Raji (cell line): Measurements from ENCODE around the gene SLAMF1.

ENCODE experiments used
- POLR2A ChIP-seq: IDR thresholded peaks from 2 replicates; pipeline ENCODE4 v1.6.1; 2011; ENCODE audit warnings: low read depth, low read length, control low read depth; ENCODE audit not compliant: insufficient read depth

Gene SLAMF1

DNA sequence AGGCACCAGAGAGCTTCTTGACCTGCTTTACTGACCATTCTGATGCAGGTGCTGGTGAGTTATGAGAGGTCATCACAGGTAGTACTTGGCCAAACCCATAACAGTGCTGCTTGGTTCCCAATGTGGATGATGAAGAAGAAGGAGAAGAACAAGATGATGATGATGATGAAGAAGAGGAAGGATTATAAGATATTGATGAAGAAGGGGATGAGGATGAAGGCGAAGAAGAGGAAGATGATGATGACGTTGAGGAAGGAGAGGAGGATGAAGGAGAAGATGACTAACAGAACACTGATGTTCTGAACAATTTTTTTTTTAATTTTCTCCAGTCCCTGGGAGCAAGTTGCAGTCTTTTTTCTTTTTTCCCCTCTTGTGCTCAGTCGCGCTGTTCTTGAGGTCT lies 23.9 kb upstream of the SLAMF1 start:
- no peak for TF ChIP-seq POLR2A

DNA sequence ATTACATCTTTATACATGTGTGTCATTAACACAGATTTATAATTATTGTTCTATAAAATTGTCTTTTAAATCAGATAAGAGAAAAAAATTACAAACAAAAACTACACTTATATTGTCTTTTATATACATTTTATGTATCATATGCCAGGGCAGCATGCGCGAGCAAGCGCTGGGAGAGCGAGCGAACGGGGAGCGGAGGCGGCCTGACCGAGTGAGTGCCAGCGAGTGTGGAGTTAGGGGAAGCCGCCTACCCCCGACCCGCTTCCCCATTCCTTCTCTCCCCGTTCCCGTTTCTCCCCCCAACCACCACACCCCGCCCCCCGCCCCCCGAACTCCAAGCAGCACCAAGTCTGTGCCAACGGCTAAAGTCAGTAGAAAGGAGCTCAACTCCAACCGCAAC lies 23.0 kb upstream of the SLAMF1 start:
- TF ChIP-seq POLR2A, result no peak

DNA sequence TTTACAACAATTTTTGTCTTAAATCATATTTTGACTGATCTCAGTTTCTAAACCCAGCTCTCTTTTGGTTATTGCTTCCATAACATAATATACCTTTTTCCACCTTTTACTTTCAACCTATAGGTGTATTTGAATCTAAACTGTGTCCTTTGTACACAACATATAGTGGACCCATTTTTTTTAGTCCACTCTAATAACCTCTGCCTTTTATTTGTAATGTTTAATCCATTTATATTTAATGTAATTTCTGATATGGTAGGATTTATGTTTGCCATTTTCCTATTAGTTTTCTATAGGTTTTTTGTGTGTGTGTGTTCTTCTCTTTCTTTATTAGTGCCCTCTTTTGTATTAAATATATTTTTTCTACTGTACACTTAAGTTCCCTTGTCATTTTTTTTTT lies 22.4 kb upstream of the SLAMF1 start:
- no peak for TF ChIP-seq POLR2A

DNA sequence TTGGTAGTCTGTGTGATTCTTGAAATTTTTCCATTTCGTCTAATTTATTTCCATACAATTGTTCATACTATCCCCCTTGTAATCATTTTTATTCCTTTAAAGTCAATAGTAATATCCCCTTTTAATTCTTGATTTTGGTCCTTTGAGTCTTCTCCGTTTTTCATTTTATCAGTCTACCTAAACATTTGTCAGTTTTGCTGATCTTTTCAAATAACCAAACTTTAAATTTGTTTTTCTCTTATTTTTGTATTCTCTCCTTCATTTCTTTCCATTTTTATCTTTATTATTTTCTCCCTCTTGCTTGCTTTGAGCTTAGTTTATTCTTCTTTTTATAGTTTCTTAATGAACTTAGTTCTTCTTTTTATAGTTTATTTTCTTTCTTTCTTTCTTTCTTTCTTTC lies 21.1 kb upstream of the SLAMF1 start:
- TF ChIP-seq POLR2A, result no peak

DNA sequence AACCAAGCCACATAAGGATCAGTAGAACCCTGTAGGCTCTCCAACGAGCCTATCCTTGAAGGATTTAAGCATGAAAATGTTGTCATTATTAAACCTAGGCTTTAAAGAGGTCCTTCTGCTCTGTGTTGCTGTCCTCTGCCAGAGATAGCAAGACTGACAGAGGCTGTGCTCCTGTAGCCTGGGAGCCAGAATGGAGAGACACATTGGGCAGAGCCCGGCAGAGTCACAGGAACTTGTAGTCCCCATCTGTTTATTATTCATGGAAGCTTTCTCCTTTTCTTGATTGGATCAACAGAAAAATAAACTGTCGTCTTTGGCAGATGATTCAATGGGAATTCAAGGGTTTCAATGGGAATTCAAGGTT lies 19.2 kb upstream of the SLAMF1 start:
- no peak for TF ChIP-seq POLR2A

DNA sequence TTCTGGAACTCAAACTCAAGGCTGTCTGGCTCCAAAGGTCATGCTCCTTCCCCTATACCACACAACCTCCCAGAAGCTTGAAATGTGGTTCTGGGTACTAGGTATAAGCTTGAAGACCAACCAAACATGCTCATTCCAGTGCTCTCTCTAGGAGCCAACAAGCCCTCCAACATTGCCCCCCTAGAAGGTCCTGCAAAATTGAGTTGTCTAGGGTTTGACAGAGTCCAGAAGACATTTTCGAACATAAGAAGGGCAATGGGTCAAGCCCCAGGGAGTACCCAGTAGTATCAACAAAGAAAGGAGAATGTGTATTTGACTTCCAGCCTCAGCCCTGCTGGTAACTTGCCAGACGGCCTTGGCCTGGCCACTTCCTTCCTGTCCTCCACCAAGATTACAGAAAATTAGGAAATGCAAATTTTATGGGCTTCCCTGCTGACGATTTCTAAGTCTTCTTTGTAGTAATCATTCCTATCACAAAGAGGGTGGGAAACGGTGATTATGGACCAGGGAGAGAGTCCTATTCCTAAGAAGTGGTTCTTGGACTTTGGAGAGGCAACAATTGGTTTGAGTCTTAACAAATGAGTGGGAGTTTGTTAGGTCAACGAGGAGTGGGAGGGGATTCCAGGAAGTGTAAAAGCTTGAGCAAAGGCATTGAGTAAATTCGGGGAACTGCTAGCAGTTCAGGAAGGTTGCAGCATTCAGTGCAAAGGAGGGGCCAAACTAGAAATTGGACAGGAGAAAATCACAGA lies 18.7 kb upstream of the SLAMF1 start:
- no peak for TF ChIP-seq POLR2A

DNA sequence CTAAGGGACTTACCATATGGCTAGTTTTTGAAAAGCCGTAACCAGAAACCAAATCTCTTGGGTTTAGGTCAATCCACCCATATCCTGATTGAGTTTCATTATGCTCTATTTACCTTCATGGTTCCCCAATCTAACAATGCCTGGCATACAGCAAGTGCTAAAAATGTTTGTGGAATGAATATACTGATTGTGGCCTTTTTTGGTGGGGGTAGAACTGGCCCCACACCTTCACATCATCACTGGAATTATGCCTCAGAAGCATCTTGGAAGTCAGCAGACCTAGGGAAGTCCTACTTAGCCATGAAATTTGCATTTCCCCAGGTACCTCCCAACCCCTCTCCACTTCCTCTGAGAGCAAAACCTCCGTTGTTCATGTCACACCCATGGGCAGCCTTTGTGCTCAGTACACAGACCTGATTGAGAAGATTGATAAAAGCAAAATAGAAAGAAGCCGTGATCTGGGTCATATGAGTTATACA lies 17.8 kb upstream of the SLAMF1 start:
- no peak for TF ChIP-seq POLR2A

DNA sequence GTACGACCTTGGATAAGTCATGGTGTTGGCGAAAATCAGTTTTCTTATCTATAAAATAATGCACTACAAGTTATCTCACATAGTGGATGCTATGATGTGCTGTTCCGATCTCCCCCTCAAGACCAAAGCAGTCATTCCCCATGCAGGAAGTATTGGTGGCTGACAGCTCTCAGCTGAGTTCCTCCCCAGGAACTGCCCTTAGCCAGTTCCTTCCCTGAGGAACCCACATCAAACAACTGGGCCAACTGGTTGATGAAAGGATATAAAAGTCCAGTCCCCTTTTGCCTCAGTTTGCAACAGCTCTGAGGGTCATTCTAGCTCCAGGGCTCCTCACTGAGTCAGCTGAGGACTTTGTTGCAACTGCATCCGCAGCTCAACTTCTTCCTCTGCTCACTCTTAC lies 16.1 kb upstream of the SLAMF1 start:
- TF ChIP-seq POLR2A, result no peak

DNA sequence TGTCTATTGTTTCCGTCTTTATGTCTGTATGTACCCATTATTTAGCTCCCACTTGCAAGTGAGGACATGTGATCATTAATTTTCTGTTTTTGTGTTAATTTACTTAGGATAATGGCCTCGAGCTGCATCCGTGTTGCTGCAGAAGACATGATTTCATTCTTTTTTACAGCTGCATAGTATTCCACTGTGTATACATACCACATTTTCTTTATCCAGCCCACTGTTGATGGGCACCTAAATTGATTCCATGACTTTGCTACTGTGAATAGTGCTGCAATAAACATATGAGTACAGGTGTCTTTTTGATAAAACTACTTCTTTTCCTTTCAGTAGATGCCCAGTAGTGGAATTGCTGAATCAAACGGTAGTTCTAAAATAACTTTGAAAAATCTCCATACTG lies 12.7 kb upstream of the SLAMF1 start:
- TF ChIP-seq POLR2A, result no peak

DNA sequence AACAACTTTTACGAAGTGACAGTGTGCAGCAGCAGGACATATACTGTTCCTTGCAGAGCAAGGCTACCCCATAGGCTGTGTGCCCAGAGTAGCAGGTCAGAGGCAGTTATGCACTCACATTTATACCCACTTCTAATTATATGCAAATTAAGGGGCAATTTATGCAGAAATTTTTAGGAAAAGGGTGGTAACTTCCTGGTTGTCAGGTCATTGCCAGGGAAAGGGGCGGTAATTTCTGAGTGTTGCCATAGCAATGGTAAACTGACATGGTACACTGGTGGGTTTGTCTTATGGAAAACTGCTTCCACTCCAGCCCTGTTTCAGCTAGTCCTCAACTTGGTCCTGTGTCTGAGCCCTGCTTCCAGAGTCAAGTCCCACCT lies 12.0 kb upstream of the SLAMF1 start:
- no peak for TF ChIP-seq POLR2A

DNA sequence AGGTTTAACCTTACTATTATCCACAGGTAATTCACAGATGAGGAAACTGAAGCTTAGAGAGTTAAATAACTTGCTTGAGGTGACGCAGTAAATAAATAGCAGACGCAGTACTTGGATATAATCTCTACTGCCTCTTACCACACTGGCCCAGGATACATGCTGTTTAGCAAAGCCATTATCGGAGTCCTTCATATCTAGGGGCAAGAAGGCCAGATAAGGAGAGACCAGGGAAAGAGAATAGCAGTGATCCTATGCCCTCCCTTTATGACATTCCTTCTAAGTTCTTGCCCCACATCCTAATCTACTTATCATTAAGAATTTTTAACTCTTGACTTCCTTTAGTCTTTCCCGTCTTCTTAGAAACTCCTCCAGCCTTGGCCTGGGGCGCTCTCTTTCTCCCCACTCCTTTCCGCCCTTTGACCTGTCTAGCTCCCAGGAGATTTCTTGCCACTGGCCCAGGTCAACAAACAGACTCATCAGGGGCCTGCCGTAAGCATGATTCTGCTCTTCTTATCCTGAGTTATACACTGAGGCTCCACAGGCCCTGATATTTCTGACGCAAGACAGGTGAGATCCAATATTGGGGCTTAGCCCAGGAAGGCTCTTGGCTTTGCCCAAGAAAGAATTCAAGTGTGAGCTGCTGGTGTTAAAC lies 11.4 kb upstream of the SLAMF1 start:
- TF ChIP-seq POLR2A, result no peak

DNA sequence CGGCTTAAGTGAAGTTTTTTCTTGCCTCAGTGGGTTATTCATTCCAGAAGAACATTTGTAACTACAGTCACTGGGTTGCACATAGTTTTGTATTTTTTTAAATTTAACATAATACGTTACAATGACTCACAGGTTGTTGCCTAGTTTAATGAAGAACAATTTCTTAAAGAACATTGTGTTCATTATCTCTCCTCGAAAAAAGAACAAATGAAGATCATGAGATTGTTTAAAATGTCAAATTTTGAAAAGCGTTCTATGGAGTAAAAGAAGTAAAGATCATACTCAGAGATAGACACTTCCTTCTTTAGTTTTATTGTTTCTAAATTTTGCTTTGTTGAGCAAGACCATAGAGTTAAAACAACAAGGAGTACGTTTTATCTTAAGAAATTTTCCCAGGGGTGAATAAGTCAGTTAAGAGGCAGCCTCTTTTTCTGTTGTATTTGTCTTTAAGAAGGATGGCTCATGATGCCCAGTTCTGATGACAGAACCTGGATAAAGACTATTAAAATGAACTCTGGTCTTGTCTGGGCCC lies 10.5 kb upstream of the SLAMF1 start:
- TF ChIP-seq POLR2A, result no peak

DNA sequence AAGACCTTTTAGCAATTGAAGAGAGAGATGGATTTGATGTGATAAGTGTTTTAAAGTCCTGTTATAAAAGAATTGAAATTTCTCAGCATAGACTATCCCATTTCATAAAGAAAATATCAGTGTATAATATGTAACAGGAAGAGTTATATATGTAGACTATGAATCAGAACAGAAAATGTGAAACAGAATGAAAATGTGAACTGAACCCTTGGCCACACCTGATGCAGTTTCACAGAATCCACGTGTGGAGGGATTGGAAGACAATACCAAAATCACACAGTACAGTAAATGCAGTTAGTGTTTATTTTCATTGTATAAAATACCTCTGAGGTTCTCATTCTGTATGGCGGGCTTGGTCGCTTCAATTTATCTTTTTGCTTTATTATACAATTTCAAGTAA lies 9.9 kb upstream of the SLAMF1 start:
- TF ChIP-seq POLR2A, result no peak

DNA sequence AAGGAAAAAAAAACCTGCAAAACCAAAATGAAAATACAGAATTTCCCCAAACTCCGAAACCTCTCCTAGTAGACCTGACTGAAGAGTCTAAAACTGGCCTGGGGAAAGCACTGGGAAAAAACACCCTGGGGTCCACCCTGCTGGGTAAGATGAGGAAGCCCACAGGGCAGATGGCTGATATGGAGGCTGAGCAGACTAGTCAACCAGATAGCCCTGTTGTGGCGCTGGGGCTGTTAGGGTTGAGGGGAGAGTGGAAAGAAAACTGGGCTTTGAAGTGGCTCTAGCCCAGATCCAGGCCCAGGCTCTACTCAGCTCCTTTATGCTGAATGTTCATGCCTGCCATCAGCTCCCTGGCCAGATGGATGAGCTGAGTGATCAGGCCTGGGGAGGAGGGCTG lies 6.8 kb upstream of the SLAMF1 start:
- TF ChIP-seq POLR2A, result no peak

DNA sequence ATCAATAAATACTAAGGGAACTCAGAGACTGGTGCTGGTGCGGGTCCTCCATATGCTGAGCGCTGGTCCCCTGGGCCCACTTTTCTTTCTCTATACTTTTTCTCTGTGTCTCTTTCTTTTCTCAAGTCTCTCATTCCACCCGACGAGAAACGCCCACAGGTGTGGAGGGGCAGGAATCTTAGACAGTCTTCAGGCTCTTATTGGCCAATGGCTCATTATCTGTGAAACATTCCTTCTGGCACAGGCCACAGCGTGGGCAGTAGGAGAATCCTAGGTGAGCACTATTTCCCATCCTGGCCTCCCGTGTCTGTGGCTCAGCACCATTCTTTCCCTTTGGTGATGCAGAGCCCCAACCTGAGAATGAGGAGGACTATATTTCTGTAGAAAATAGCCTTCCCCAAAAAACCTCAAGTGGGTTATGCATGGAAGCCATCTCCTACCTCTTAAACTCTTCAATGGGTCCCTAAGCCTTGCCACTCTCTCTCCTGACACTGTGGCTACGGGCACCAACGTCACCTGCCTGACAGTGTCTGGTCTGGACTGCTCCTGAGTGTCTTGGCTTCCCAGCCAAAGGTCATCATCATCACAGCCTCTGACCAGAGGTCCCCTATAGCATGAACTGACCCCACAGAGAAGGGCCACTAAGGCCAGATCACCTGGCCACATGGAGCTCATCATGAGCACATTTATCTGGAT lies 6.2 kb upstream of the SLAMF1 start:
- no peak for TF ChIP-seq POLR2A

DNA sequence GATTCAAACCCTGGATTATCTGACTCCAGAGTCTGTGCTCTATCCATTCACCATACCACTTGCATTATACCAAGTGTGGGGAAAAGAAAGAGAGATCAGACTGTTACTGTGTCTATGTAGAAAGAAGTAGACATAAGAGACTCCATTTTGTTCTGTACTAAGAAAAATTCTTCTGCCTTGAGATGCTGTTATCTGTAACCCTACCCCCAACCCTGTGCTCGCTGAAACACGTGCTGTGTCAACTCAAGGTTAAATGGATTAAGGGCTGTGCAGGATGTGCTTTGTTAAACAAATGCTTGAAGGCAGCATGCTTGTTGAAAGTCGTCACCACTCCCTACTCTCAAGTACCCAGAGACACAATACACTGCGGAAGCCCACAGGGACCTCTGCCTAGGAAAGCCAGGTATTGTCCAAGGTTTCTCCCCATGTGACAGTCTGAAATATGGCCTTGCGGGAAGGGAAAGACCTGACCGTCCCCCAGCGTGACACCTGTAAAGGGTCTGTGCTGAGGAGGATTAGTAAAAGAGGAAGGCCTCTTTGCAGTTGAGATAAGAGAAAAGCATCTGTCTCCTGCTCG lies 5.3 kb upstream of the SLAMF1 start:
- TF ChIP-seq POLR2A, result peak; percentile 43
